Bone marrow (tissue), 2 donors: ENCODE results near the gene TRPV3.

ENCODE experiments used
- DNase-seq, 2 donors: peaks; one replicate each; lab custom pipeline; 2025; lab: John Stamatoyannopoulos, UW

TRPV3 gene

DNA sequence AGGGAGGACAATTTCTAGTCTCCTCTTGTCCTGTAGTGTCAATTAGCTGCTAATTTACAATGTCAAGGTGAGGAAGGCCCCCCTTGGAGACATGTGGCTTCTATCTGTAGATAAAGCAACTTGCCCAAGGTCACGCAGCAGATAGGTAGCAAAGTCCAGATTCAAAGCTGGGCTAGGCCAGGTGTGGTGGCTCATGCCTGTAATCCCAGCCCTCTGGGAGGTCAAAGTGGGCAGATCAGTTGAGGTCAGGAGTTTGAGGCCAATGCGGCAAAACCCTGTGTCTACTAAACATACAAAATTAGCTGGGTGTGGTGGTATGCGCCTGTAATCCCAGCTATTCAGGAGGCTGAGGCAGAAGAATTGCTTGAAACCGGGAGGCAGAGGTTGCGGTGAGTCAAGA lies 11.1 kb downstream of the TRPV3 start:
- no peak for DNase-seq

DNA sequence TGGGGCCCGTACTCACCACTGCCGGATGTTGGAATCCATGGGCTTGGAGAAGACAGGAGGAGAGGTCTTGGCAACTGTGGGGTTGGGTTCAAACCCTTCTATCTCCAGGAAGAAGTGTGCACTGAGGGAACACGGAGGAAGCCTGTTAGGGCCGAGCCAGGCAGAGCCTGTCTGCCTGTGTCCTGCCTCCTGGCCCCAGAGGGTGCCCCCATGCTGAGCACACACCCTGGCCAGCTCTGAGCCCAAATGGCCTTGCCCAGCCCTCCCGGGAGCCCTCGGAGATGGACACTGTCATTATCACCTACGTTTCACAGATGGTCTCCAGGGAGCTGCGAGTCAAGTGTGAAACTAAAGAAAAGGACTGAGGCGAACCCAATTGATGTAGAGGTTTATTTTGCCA lies 12.5 kb downstream of the TRPV3 start:
- no peak for DNase-seq

DNA sequence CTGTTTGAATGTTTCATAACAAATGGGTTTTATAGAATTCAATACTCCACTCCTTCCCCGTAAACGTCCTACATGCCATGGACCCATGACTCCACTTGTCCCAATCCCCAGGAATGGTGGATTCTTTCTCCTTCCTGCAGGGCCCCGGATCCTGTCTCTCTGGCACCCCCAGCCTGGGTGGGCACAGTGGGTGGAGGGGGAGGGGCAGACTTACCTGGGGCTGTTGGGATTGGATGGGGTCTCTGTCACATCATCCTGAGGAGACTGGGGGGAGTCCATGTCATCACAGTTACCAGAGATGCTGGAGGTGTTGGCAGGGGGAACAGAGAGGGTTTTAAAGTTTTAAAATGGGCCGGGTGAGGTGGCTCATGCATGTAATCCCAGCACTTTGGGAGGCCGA lies 13.2 kb downstream of the TRPV3 start:
- DNase-seq, result no peak

DNA sequence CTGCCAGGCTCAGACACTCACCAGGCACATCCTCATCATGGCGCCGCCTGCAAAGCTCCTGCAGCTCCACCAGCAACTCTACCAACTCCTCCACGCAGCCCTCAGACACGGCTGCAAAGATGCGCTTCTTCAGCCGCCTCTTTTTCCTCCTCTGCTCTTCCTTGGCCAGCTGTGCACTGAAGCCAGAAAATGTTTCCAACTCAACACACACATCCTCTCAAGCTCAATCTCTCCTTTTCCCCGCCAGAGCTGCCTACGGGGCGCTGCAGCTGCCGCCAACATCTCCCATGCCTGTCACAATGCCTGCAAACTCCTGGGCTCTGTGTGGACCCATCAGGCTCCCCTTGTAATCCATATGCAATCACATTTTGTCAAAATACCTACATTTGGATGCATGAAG lies 14.2 kb downstream of the TRPV3 start:
- no peak for DNase-seq

DNA sequence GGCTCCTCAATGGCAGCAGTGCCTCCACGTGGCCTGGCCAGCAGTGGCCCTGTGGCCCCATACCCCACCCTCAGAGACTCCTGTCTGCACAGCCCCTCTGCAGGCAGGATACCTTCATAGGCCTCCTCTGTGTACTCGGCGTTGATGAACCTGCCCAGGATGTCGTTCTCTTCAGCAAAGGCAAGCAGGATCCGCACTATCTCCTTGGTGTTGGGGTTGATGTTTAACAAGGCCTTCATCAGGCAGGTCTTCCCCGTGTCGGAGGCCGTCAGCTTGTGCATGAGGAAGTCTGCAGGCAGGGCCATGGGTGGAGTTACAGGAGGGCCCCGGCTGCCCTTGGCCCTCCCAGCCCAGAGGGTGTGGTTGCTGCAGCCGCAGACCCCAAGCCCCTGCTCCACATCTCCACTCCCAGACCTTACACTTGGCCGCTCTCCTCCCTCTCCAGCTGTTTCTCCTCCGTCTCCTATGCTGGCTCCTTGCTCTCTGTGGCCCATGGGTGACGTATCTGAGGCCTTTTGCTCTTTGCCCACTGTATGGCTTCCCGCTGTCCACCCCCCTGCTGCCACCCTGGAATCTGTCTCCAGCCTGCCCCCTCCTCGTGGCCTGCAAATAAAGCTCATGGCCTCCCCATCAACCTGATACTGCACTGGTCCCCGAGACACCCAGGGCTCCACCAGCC lies 15.1 kb downstream of the TRPV3 start:
- DNase-seq, result no peak

DNA sequence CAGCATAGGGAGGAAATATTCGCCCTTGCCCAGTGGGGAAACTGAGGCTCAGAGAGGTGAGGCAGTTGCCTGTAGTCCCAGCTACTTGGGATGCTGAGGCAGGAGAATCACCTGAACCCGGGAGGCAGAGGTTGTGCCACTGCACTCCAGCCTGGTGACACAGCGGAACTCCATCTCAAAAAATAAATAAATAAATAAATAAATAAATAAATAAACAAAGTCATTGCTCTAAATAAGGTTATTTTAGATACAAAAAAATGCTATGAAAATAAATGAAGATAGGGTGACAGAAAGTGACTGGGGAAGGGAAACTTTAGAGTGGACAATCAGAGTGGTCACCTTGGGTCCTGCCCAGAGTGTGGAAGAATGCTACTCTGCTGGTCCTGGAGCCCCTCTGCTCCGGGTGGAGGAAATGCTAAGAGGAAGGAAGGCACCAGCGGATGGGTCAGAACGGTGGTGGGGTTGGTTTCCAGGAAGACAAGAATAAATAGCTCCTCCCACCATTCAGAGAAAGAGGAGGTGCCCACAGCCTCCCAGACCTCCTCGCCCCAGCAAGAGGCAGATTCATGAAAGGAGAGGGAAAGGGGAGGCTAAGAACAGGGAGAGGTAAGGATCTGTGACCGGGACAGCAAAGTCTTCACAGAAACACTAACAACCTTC lies 17.6 kb downstream of the TRPV3 start:
- DNase-seq, result no peak

DNA sequence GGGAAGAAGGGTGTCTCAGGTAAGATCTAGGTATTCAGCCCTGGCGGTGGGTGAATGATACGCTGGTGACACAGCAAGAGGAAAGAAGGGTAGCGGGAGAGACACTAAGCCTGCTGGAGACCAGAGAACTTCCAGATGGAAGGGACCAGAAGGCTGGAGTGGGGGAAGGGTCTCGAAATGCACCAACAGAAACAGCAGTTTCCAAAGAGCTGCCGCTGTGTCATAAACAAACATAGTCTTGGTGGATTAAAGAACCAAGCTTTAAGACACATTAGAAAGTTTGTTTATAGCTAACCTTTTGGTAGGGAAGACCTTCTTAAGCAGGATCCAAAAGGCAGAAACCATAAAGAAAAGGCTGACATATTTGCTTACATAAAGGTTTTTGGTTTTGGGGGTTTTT lies 20.9 kb downstream of the TRPV3 start:
- DNase-seq, result no peak

DNA sequence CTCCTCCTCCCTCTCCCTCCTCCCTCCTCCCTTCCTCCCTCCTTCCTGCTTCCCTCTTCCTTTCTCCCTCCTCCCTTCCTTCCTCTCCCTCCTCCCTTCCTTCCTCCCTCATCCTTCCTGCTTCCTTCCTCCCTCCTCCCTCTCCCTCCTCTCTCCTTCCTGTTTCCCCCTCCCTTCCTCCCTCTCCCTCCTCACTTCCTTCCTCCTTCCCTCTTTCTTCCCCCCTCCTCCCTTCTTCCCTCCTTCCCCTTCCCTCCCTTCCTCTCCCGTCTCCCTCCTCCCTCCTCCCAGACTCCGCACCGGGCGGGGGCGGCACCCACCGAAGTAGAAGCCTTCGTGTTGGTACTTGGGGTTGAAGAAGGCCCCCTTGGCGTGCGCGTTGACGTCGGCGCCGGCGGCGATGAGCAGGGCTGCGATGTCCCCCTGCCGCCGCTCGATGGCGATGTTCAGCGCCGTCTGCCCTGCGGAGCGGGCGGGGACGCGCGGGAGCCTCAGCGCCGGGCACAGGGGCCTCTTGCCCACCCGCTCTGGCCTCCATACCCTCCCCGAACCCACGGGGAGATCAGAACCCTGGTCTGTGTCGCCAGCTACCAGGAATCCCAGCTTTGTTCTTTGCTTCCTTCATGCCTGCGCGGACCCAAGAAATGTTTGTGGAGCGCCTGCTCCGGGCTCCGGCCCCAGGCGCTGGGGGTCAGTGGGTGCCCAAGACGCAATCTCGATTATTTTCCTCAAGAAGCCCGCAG lies 22.2 kb downstream of the TRPV3 start:
- no peak for DNase-seq

DNA sequence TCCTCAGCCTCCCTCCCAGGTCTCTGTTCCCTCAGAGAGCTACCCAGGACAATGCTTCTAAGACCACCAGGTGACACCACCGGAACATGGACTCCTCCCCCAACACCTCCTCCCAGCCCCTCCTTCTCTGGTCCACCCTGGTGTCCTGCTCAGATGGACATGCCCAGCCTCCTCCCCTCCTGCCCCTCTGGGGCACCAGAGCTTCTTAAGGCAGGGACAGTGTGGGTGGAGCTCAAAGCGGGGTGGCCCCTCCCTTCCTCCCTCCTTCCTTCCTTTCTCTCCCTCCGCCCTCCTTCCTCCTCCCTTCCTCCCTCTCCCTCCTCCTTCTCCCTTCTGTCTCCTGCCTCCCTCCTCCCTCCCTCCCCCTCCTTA lies 22.7 kb downstream of the TRPV3 start:
- DNase-seq, result no peak

DNA sequence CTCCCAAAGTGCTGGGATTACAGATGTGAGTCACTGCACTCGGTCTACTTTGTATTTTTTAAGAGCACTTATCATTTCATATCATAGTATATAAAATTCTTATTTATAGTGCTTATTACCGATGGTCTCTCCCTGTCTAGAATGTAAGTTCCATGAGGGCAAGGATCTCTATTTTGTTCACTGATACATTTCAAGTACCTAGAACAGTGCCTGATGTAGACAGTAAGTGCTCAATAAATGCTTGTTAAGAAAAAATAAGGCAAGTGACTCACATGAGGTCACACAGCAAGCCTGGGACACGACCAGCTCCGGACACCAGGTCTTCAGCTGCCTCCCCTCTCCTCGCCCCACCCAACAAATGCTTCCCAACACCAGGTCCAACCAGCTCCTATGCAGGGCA lies 23.9 kb downstream of the TRPV3 start:
- no peak for DNase-seq

DNA sequence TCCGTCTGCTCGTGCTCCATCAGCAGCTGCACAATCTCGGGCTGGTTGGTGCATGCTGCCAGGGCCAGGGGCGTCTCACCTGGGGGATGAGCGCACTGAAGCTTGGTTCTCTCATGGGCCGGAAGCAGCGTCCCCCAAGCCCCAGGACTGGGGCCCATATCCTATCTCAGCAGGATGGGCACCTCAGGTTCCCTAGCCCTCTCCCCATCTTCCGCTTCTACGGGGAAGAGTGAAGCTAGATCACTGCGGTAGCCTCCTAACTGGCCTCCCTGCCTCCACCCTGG lies 24.8 kb downstream of the TRPV3 start:
- no peak for DNase-seq

DNA sequence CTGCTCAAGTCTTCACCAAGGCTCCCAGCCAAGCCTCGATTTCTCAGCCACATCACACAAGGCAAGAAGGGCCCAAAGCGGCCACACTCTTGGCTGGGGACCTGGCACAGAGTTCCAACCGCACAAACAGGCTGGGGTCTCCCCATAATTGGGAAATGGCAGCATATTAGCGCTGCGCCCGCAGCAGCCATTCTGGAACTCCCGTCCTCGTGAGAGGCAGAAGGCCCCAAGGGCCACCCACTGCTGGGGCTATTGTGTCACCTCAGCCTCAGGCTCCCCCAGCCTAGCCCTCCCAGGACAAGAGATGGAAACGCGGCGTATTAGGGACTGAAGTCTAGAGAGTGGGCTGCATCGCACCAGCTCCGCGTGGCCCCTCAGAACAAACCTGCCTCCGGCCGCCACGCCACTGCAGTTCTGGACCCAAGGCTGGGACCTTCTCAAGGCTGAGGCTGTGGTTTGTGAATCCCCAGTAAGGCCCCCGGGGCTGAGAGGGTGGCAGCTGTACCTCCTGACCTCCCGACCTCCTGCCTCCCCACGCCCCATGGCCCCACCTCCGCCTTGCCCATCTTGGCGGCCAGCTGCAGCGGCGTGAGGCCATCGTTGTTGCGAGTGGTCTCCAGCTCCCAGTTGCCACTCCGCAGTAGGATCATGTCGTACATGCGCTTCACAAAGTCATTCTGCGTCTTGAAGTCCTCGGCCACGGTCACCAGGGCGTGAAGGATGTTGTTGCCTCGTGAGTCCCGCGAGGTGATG lies 25.3 kb downstream of the TRPV3 start:
- DNase-seq, result no peak

DNA sequence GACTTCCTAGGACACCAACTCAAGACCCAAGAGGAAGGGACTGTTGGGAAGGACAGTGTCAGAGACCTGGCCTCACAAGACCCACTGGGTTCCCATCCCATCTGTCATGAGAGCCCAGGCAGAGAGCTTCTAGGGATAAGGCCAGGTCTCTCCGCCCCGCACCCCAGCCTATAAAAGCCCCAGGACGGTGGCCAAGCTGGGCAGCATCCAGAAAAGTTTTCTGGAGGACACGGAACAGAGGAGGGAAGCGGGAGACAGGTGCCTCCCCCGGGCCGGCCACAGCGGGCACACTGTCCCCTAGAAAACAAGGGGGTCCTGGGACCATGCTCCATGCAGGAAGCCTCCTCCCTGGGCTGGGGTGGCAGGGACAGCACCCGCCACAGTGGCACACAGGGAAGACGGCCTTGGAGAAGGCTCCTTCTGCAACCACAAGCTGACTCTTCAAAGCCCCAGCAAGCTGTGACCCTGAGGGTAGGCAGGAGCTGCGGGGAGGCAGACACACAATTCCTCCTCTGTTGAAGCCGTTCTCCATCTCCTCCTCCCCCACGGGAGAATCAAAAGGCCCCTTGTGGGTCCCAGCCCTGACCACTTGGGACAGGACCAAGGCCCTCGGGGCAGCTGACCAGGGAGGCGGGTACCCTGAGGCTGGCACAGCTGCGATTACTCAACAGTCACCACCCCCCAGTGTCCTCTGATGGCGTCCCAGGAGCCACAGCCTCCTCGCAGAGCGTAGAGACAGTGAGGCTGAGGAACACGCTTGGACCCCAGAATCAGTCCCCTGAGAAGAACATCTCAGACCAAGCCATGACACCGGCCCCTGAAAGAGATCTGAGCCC lies 26.1 kb downstream of the TRPV3 start:
- no peak for DNase-seq

DNA sequence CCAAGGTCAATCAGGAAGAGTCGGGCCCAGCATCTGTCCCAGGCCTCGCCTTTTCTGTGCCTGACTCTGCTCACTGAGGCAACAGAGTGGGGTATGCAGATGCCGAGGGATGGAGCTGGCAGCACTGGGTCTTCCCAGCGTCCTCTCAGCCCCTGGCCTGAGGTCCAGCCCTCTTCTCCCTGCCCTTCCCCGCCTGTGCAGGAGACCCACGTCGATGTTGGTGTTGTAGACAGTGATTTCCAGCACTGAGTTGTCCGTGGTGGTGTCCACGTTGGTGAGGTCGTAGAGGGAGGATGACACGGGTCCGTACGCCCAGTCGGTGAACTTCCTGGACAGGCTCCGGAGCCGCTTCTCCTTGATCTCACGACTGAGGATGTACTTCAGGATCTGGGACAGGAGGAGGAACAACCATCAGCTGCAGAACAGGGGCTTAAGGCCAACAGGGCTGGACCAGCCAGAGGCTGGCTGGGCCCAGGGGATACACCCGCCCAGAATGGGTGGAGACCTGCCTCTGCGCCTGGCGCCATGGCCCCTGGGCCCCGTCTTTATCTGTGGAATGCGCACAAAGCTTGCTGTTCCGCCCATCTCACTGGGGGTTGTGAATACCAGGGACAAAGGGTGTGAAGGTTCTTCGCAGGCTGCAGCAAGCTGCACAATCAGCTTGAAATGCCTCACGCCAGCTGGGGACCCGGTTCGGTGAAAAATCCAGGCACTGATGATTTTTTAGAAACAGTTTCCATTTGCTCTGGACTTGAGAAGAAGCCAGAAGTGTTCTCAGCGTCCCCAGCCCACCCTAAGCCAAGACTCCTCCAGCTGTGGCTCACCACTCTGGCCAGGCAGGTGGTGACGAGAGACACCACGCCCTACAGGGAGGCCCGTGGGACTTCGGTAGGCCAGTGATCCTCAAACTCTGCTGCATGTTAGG lies 27.5 kb downstream of the TRPV3 start:
- DNase-seq, result no peak

DNA sequence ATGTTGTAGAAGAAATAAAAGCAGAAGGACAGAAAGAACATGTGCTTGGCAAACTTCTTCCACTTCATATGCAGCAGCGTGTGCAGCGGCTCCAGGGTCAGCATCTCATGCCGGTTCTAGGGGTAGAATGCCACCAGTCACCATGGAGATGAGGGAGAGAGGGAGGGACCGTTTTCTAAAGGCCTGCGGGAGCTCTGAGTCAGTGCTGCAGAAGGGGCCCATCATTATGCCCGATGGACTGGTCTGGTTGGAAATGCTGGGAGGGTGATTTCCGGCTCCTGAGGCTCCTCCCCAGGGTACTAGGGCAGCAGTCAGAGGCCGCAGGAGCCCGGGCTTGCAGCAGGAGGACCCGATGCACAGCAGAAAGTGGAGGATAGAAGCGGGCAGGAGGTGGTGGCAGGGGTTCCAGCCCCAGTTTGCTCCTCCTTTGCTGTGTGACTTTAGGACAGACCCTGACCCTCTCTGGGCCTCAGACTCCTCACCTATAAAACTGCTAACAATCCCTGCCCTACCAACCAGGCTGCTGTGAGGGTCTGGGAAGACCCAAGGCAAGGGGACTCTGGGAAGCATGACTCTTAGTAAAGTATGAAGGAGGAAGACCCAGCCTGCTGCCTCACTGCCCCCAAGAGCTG lies 28.6 kb downstream of the TRPV3 start:
- no peak for DNase-seq

DNA sequence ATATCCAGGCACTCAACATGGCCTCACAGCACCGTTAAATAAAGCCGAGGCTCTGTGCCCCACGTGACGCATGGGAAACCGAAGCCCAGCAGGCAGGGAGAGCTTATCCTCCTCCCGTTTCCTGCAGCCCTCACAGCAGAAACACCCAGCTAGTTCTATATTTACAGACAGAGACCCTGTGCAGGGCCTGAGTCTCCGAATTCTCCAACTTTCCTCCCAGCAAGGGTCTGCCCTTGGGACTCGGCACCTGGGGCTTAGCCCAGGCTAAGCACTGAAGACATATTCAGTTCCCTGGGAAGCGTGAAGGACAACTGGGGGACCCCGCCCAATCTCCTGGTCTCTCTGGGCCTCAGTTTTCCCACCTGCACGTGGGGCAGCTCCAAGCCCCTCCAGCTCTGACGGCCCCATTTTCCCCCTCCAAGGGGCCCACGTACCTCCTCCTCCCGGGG lies 29.2 kb downstream of the TRPV3 start:
- DNase-seq, result no peak

DNA sequence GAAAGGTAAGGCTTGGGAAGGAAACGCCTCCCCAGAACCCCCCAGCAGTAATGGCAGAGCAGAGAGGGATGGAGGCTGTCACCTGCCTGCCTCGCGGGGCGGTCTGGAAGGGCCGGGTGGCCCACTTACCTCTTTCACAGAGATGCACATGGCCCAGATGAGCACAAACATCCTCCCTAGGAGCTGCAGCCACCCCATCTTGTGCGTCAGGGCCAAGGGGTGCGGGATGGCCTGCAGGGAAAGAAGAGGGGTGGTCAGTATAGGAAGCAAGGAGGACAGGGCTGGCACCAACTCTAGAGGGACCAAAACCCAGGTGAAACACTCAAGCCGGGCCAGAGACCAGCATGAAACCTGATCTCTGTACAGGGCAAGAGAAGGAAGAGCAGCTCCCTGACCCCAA lies 29.7 kb downstream of the TRPV3 start:
- DNase-seq, result no peak

DNA sequence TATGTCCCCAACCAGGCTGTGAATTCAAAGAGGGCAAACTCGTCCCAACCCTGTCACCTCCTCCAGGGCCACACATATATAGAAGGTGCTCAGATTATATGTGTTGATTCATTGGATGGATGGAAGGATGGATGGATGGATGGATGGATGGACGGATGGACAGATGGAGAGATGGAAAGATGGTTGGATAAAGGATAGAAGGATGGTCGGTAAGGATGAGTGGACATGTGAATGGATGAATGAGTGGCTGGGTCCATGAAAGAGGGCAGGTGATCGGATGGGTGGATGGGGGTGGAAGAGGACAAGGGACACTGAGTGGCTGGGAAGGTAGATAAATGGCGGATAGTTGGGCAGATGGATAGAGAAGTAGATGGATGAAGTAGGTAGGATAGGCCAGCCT lies 30.1 kb downstream of the TRPV3 start:
- DNase-seq, result no peak

DNA sequence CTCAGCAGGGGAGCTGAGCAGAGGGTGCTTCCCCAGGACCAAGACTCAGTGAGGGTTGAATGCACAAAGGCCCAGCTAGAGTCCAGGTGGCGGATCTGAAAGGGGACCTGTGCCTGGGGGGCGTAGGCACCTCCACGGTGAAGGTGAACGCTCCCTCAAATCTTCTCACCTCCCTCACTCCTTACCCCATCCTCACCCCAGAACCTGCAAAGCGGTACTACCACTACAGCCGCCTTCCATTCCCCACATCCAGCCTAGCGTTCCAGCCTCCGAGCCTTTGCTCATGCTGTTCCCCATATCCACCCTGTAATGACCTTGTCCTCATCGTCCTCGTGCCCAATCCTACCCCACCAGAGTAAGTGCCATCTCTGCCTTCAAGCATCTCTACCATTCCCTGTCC lies 30.6 kb downstream of the TRPV3 start:
- no peak for DNase-seq

DNA sequence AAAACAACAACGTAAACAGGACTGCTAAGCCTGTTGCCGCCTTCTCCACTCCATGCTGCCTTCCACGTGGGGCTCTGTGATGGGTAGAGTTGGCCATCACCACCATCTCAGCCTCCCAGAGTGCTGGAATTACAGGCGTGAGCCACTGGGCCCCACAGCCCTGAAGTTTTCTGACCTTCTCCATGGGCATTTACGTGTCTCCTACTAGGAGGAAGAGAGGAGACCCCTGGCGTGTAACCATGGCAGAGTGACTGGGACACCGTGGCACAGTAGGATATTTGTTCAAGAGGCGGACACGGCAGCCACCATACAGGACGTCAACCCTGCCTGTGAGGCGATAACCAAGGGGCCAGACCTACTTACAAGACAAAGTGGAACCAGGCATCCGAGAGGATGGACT lies 31.1 kb downstream of the TRPV3 start:
- no peak for DNase-seq
